ENCODE measurements around the gene MARK1.

DNA sequence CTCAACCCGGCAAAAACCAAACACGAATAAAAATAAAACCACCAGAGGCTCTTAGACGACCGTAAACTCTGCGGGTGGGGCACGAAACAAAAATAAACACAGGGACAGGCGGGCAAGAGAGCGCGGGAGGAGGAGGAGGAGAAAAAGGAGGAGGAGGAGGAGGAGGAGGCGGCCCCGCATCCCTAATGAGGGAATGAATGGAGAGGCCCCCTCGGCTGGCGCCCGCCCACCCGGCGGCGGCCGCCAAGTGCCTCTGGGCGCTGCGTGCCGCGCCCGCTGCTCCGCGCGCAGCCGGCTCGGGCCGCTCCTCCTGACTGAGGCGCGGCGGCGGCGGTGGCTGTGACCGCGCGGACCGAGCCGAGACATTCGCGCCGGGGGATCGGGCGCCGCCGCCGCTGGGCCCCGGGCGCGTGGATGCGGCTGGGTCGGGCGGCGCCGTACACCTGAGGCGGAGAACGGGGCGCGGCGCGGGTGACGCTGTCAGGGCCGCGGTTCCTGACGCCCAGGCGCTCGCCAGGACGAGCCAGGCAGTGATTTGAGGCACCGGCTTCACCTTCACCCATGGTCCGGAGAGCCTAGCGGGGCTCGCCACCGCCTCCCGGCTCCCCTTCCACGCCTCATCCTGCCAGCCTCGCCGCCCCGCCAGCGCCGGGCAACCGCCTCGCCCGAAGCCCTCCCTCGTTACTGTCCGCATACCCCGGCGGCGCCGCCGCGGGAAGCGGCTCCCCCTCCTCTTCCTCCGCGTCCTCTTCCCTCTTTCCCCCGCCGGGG, at the start of gene MARK1:
- TF ChIP-seq, protein P1, sequence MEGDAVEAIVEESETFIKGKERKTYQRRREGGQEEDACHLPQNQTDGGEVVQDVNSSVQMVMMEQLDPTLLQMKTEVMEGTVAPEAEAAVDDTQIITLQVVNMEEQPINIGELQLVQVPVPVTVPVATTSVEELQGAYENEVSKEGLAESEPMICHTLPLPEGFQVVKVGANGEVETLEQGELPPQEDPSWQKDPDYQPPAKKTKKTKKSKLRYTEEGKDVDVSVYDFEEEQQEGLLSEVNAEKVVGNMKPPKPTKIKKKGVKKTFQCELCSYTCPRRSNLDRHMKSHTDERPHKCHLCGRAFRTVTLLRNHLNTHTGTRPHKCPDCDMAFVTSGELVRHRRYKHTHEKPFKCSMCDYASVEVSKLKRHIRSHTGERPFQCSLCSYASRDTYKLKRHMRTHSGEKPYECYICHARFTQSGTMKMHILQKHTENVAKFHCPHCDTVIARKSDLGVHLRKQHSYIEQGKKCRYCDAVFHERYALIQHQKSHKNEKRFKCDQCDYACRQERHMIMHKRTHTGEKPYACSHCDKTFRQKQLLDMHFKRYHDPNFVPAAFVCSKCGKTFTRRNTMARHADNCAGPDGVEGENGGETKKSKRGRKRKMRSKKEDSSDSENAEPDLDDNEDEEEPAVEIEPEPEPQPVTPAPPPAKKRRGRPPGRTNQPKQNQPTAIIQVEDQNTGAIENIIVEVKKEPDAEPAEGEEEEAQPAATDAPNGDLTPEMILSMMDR (IDR thresholded peaks at IDR 0.05): no peak
- no peak for TF ChIP-seq EP300 (IDR thresholded peaks at IDR 0.05; ENCODE audit: borderline replicate concordance in 1 of 2, low read depth in 1 of 2, low read length in 1 of 2)
- no peak for TF ChIP-seq SMC3 (IDR thresholded peaks at IDR 0.05; ENCODE audit: low read depth, low read length)
- no peak; the same call in 1 of the 2 replicates for TF ChIP-seq MXI1 (IDR thresholded peaks at IDR 0.05; ENCODE audit: low read depth, low read length)
- no peak for TF ChIP-seq YY1 (IDR thresholded peaks at IDR 0.05; ENCODE audit: low read depth)
- no peak for TF ChIP-seq POLR2AphosphoS5 (IDR thresholded peaks at IDR 0.05; ENCODE audit: low read depth, low read length)
- TF ChIP-seq FOXJ3 (CRISPR knock-in tag; IDR thresholded peaks at IDR 0.05): no peak

All from SK-N-SH (cell line).